ENCODE data around the gene NCOA7.

- TF ChIP-seq, protein P1, sequence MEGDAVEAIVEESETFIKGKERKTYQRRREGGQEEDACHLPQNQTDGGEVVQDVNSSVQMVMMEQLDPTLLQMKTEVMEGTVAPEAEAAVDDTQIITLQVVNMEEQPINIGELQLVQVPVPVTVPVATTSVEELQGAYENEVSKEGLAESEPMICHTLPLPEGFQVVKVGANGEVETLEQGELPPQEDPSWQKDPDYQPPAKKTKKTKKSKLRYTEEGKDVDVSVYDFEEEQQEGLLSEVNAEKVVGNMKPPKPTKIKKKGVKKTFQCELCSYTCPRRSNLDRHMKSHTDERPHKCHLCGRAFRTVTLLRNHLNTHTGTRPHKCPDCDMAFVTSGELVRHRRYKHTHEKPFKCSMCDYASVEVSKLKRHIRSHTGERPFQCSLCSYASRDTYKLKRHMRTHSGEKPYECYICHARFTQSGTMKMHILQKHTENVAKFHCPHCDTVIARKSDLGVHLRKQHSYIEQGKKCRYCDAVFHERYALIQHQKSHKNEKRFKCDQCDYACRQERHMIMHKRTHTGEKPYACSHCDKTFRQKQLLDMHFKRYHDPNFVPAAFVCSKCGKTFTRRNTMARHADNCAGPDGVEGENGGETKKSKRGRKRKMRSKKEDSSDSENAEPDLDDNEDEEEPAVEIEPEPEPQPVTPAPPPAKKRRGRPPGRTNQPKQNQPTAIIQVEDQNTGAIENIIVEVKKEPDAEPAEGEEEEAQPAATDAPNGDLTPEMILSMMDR (IDR thresholded peaks at IDR 0.05): no peak
- no peak for TF ChIP-seq POLR2A (IDR thresholded peaks at IDR 0.05)
Measured at GRCh38 chr6:125765944-125766343, 24.8 kb upstream of the NCOA7 start.

All from right lobe of liver (tissue), 4 donors.